ENCODE data around the gene PEPD.

The PEPD gene

DNA sequence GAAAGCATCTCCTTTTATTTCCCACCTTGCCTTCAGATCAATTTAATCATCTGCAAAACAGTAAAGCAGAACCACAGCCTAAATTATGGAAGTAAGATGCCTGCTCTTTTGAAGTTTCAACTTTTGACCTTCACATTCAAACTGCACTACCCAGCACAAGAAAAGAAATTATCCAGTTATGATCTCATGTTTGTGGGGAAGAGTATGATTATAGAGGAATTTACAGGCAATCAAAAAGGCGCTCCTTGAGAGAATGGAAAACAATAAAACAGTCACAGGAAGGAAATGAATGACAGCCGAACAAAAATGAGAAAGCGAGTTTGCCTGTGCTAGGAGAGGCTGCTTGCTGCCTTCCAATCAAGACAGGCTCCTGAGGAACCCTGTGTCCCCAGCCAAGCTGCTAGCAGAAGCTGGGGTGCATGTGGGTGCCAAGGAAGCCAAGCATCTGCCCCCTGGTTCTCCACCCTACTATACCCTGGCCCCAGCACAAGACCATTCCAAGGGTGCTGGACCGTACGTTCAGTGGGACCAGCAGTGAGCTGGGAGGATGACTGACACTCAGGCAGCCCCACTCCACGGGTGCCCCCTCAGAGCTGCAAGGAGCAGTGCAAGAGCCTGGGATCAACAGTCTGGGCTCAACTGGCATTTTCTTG lies 47.8 kb downstream of the PEPD start:
- DNase-seq (ENCODE audit: low read depth, low spot score) = no peak

- peak; percentile 21 for DNase-seq (ENCODE audit: low read depth, low spot score)
Measured at GRCh38 chr19:33472691-33473652, 48.6 kb downstream of the PEPD start.

DNA sequence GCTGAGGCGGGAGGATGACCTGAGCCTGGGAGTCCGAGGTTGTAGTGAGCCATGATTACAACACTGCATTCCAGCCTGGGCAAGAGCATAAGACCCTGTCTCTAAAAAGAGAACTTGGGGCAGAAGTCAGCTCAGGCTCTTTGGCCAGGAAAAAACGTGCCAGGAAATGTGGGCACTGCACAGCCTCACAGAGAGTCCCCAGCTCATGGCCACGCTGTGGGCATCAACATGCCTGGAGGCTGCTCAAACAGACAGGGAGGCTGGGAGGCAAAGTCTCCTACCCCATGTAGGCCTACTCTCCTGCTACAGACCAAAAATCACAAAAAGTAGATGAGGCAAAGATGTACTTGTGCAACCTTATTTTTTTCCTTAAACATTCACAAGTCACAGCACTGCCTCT lies 49.4 kb downstream of the PEPD start:
- DNase-seq (ENCODE audit: low read depth, low spot score) = no peak

DNA sequence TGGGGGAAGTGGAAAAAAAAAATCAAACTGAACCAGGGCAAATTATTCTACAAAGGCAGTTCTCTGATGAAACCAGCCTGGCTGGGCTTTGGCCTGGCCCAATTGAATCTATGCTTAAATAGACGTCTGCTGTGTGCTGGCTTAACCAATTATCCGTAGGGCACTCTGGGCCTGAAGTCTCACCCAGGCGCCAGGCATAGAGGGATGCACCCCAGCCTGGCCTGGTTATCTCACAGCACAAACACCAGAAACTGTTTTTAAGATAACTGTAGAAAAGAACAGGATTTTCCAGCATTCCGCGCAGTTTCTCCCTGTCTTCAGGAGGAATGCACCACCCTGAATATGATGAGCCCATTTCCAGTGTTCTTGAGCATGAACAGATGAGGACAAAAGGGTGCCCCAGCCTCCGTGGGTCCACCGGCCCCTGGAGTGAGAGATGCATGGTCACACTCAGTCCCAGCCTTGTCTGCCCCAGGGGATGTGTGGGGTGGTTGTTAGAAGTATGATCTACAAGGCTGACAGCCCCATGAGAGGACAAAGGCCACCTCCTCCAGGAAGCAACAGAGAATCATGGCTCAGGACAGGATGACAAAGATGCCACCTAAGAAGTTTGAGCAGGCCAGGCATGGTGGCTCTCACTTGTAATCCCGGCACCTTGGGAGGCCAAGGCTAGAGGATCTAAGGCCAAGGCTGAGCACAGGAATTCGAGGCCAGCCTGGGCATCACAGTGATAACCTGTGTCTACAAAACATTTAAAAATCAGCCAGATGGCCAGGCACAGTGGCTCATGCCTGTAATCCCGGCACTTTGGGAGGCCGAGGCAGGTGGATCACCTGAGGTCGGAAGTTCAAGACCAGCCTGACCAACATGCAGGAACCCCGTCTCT lies 50.2 kb downstream of the PEPD start:
- DNase-seq (ENCODE audit: low read depth, low spot score) = no peak

GRCh38 chr19:33470686-33471085 lies 50.9 kb downstream of the PEPD start:
- DNase-seq (ENCODE audit: low read depth, low spot score) = no peak

DNA sequence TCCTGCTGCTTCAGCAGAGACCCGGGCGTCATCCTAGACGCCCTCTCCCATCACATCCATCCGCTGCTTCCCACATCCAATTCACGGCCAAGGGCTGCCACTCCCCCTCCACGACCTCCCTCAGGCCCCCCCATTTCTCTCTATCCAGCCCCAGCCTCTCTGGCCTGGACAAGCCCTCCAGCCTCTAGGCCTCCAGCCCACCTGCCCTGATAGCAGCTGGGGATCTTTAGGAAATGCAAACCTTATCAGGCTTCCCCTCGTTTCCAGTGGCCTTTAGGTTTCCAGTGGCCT lies 51.6 kb downstream of the PEPD start:
- DNase-seq (ENCODE audit: low read depth, low spot score) = no peak

DNA sequence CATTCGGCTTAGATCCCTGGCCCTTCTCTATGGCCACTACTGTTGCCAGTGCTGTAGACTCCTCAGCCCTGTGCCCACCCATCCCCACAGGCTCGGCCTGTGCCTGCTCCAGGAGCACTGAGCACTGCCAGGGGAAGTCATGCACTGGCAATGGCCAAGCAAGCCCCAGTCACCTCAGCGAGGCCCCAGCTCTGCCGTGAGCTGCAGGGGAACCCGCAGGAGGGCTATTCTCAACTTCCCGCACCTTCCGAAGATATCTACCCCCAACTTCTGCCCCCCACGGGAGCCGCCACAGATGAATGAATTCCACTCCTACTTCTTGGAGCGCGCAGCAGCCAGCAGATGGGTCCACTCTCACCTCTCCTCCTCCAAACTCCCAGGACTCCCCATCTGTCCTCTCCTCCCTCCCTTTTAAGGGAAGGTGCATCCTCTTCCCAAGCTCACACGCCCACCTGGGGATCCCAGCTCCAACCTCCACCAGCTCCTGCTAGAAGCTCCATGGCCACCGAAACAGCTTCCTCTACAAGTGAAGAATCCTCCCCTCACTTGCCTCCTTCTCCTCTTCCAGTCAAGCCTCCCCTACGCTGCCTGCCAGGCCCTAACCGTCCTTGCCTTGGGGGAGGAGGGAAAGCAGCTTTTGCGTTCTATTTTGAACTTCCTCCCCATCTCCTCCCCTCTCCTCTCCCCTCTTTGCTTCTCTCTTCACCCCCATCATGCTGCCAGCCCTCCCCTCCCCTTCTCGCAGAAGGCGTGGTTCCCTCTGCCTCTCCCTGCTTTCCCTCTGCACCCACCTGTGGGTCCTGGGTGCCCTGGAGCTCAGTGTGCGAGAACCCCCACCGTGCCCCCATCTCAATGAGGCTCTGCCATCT lies 52.2 kb downstream of the PEPD start:
- no peak for DNase-seq (ENCODE audit: low read depth, low spot score)

- DNase-seq (ENCODE audit: low read depth, low spot score) = no peak
Measured at GRCh38 chr19:33468361-33469170, 53.0 kb downstream of the PEPD start.

GRCh38 chr19:33467851-33468250 lies 53.7 kb downstream of the PEPD start:
- no peak for DNase-seq (ENCODE audit: low read depth, low spot score)

- DNase-seq (ENCODE audit: low read depth, low spot score) = no peak
Measured at GRCh38 chr19:33465834-33466233, 55.8 kb downstream of the PEPD start.

GRCh38 chr19:33465371-33465770 lies 56.2 kb downstream of the PEPD start:
- DNase-seq (ENCODE audit: low read depth, low spot score) = no peak

- DNase-seq (ENCODE audit: low read depth, low spot score) = no peak
Measured at GRCh38 chr19:33464733-33465115, 56.9 kb downstream of the PEPD start.

- DNase-seq (ENCODE audit: low read depth, low spot score) = no peak
Measured at GRCh38 chr19:33464010-33464732, 57.4 kb downstream of the PEPD start.

DNA sequence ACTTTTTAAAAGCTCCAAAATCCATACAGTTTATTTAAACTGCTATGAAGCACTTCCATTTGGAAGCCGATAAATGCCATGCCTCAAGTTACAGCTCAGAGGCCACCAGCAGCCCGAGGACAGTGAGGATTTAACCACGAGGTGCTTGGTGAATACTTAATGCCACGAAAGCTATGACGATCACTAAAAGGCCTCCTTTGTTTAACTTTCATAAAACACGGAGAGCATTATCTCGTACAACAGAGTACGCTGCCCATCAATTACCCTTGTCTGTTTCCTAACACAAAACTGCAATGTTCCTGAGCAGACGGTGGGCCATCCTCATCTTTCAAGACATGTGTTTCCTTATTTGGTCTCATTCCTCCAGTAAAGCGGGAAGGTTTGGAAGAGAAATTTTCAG lies 58.4 kb downstream of the PEPD start:
- DNase-seq (ENCODE audit: low read depth, low spot score) = no peak

- no peak for DNase-seq (ENCODE audit: low read depth, low spot score)
Measured at GRCh38 chr19:33462112-33462791, 59.3 kb downstream of the PEPD start.

GRCh38 chr19:33461256-33462111 lies 60.1 kb downstream of the PEPD start:
- DNase-seq (ENCODE audit: low read depth, low spot score) = no peak

DNA sequence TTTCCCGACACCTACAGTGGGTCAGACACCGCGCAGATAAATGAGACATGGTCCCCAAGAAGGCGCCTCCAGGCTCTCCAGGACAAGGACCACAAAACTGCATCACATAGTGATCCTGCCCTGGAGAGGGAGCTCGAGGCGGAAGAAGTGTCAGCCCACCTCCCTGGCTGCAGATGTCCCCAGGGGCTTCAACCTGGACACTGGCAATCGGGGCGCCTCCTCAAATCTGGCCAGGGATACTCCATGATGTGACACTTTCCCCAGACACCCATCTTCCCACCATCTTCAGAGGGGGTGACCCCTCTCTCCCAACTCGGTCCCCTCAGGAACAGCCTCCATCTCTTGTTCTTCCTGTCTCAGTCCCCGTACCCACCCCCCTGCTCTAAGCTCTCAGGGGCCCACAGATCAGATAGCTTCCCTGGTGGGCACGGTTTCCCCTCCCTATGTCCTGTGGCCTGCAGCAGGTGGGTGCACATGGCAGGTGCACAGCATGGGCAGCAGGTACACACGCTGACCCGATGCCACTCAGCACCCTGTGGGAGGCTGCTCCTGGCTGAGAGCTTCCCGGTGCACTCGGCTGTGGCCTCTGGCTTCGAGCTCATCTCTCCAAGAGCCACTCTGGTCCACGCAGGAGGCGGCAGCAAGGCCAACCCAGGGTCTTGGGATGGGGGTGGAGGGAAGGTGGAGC lies 61.2 kb downstream of the PEPD start:
- DNase-seq (ENCODE audit: low read depth, low spot score) = no peak
